Cardiac fibroblast (primary cell): ENCODE measurements around the gene CACNB1.

Source experiments
- DNase-seq, 2 donors: peaks; one replicate each; pipeline versions ENCODE4 v3.0.0 to v3.0.0-alpha.2; 2010; ENCODE audit warnings: low read depth in 2 of 2
- H3K4me3 ChIP-seq, 2 donors: replicated peaks in 1 of 2; 1 replicate in 1 of 2; 2 replicates in 1 of 2; pipeline ENCODE4 v1.5.1; 2011; ENCODE audit warnings: low read depth in 2 of 2, low read length in 2 of 2, mild to moderate bottlenecking in 2 of 2, moderate library complexity in 1 of 2
- CTCF ChIP-seq: IDR thresholded peaks from one replicate; pipeline ENCODE4 v1.5.1; 2011; ENCODE audit warnings: low read depth, mild to moderate bottlenecking, low read length, inconsistent platforms

The CACNB1 gene

GRCh38 chr17:39194985-39195524 lies 2.4 kb downstream of the CACNB1 start:
- no peak for DNase-seq

GRCh38 chr17:39194089-39194984 lies 3.1 kb downstream of the CACNB1 start:
- peak; percentile 70 for TF ChIP-seq CTCF
- peak overlapping the region in 1 of 2 donors; percentile 18 for H3K4me3 ChIP-seq
- peak; percentile 67 to 68 for DNase-seq

More at GRCh38 chr17:39194985-39195524, 2.4 kb downstream of the CACNB1 start:
- no peak for TF ChIP-seq CTCF
- H3K4me3 ChIP-seq: peak overlapping the region in 1 of 2 donors; percentile 18

GRCh38 chr17:39193346-39193745 lies 4.1 kb downstream of the CACNB1 start:
- H3K4me3 ChIP-seq: no peak overlapping the region
- no peak for DNase-seq
- TF ChIP-seq CTCF: no peak

GRCh38 chr17:39192901-39193300 lies 4.6 kb downstream of the CACNB1 start:
- DNase-seq: no peak
- TF ChIP-seq CTCF: no peak
- no peak overlapping the region for H3K4me3 ChIP-seq

- TF ChIP-seq CTCF: no peak
- no peak for DNase-seq
- H3K4me3 ChIP-seq: no peak overlapping the region
These were observed 5.5 kb downstream of the CACNB1 start for GRCh38 chr17:39191750-39192510.

GRCh38 chr17:39187152-39187830 lies 10.2 kb downstream of the CACNB1 start:
- TF ChIP-seq CTCF: no peak
- H3K4me3 ChIP-seq: no peak overlapping the region
- no peak for DNase-seq
